DMS 273 (cell line): ENCODE data around the gene TEKT5.
A peak's percentile ranks its signal among the peaks of the same experiment; 100 is the strongest.

Experiments
- DNase-seq: peaks from one replicate; lab custom pipeline; 2025; ENCODE audit not compliant: unreplicated experiment; lab: John Stamatoyannopoulos, UW

The TEKT5 gene

GRCh38 chr16:10612649-10613179 is 82.0 kb downstream of the TEKT5 start:
- DNase-seq: peak; percentile 46

DNA sequence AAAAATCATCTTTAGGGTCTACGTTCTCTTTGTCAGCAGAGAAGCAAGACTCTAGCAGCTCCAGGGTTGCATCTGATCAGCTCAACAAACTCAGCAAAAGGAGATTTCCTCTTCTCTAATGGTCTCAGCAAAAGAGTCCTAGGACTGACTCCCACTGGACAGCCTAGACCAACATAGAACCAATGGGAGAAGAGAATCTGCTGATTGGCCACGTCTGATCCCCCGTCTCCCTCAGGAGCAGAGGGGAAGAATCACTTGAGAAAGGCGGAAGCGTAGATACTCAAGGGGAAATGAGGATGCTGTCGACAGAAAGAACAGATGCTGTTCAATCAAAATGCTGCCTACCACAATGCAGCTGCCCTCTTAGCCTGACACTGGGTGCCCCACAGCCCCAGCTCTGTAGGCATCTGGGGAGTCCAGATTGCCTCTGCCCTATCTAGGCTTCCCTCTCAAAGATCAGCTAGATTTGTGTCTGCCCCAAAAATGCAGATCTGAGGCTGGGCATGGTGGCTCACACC is 82.8 kb downstream of the TEKT5 start:
- peak; percentile 64 for DNase-seq

- DNase-seq: no peak
Observed at GRCh38 chr16:10610499-10611184, 84.1 kb downstream of the TEKT5 start.

GRCh38 chr16:10609402-10609774 is 85.3 kb downstream of the TEKT5 start:
- no peak for DNase-seq

DNA sequence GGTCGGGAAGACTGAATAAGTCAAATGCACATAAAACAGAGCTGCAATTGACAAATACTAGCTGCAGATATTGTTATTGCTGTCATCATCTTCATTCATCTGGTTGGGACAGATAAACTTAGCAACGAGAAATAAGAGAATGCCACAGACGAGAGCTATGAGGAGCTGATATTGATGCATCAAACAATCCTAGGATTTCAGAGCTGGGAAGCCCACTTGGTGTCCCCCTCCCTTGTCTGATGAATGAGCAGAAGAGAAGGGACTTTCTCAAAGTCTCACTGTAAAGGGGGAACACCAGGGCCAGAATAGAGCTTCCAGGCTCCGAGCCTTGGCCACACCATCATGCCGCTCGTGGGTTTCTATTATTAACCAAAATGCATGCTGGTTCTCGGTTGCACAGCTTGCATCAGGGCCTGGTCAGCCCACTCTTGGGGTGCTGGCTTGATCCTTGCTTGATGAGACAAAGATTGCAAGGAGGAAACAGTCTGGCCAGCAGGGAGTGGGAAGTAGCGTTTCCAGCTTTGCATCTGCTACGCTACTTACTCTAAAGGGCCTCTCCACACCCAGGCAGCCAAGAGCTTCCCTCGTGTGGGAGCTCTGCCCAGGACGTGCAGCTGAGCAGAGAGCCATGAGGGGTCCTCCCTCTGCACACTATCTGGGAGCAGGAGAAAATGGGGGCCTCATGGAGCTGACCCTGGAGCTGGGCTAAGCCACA is 85.9 kb downstream of the TEKT5 start:
- DNase-seq: no peak

DNA sequence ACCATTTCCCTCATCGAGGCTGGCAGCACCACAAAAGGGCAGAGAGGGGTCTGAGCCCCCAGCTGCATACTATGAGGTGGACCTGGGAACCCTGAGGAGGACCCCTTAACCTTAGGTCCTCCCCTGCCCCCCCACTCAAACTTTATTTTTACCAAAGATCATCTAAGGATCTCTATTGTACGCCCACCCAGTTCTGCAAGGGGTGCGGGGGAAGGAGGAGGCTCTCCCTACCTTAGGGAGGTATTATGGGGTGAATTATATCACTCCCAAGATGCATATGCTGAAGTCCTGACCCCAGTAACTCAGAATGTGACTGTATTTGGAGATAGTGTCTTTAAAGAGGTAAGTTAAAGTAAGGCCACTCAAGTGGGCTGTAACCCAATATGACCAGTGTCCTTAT is 87.6 kb downstream of the TEKT5 start:
- no peak for DNase-seq

DNA sequence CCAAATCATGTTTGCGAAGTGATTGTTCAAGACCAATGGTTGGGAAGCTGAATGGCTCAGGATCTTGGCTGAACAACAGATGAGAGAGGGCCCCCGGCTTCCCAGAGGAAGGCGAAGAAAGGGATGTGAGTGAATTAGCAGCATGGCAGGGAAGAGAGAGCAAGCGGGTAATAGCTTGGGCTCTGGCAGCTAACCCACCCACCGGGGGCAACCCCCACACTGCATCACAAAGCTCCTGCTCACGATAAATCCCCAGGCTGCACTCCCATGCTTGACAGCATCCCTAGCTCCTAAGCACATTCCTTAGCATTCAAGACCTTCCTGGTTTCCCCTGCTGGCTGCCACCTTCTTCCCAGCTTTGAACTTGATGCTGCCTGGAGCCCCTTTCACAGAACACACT is 88.1 kb downstream of the TEKT5 start:
- DNase-seq: no peak

- no peak for DNase-seq
Observed at GRCh38 chr16:10605636-10606035, 89.1 kb downstream of the TEKT5 start.

- DNase-seq: peak; percentile 50
Observed at GRCh38 chr16:10601444-10602408, 93.0 kb downstream of the TEKT5 start.

- DNase-seq: peak; percentile 57
Observed at GRCh38 chr16:10600782-10601443, 93.8 kb downstream of the TEKT5 start.

GRCh38 chr16:10599626-10600025 is 95.1 kb downstream of the TEKT5 start:
- no peak for DNase-seq

GRCh38 chr16:10598157-10598556 is 96.6 kb downstream of the TEKT5 start:
- DNase-seq: no peak

DNA sequence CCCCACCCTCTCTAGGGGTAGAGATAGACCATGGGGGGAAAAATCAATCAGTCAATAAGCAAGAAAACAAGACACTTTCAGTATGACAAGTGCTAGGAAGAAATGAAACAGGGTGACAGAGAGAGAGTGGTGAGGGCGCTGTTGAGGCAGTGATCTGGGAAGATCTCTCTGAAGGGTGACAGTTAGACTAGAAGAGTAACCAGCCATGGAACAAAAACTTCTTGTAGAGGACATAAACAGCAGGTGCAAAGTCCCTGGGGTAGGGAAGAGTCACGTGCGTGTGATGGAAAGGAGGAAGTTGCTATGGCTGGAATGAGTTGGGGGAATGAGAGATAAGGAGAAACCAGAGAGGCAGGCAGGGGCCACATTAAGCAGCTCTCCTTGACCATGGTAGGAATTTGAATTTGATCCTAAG is 97.5 kb downstream of the TEKT5 start:
- no peak for DNase-seq

DNA sequence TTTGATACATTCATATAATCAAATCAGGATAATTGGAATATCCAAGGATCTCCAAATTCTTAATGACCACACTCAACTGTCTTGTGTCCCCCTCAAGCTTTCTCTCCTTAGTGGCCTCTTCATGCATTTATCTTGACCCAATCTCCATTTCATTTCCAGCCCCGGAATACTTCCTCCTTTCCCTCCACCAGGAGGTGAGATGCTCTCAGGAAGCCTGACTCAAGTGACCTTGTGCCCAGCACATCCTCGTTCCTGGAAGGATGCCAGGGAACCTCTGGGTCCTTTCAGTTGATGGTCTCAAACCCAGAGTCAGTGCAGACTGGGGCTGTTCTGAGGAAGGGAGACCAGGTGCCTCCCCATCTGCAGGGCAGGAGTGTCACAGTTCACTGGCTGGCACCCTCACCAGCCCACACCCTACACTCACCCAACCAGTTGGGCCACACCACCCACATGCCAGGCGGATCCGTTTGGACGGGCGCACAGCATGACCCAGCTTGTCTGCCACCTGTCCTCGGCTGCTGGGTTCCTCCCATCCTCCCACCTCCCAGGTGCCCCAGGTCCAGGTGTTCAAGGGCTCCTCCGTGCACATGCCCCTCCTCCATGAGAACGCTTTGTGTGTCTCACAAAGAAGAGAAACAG is 100.3 kb downstream of the TEKT5 start:
- DNase-seq: peak; percentile 47

DNA sequence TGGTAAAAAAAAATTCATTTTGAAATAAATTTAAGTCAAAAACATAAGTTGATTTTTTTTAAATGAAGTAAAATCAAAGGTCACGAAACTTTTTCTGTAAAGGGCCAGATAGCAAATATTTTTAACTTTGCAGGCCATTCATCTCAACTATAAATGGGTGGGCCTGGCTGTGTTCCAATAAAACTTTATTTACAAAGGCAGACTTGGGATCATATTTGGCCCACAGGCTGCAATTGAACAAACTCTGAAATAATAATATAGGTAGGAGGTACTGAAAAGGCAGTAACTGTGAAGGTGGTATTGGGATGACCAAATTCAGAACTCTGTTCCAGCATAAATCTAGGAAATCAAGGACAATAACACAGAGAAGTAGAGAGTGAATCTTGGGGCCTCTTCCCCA is 102.1 kb downstream of the TEKT5 start:
- no peak for DNase-seq

DNA sequence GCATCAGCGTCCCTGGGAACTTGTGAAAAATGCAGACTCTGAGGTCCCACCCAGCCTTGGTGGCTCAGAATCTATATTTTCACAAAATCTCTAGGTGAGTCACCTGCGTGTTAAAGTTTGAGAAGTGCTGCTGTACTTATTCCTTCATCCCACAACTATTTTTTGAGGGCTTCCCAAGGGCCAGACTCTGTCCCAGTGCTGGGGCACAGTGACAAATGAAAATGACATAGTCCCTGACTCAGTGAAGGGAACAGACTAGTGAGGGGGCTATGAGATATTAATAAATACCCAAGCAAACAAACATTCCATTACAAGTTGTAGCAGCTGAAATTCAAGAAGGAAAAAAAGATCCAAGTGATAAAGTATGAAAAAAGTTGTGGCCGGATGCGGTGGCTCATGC is 104.4 kb downstream of the TEKT5 start:
- no peak for DNase-seq

DNA sequence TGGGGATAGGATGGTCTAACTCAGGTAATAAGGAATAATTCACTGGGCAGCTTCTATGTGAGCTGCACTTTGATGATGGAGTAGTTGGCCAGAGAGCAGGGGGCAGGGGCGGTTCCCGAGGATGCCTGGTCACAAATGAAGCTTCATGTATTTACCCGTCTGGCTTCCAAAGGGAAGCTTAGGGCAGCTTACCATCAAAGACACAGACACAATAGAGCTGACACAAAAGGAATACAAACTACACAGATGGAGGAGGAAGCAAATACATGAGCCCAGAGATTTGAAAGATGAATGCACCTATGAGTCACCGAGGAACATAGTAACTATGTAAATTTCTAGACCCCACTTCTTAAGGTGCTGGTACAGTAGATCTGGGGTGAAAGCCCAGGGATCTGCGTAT is 105.6 kb downstream of the TEKT5 start:
- DNase-seq: no peak

DNA sequence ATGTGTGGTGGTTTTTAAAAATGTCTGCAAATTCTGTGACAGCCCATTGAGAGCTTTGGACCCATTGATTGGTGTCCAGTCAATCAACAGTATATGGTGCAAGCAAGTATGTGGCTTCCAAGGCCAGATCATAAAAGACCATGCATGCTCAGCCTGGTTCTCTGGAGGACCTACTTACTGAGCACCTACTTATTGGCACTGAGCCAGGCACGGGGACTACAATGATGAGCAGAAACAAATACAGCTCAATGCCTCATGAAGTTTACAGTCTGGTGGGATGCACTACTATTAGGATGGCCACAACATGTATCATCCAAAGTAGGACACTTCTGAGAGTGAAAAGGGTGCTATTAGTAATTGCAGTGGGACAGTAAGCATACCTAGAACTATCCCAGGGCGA is 107.1 kb downstream of the TEKT5 start:
- no peak for DNase-seq

- DNase-seq: no peak
Observed at GRCh38 chr16:10584981-10585438, 109.7 kb downstream of the TEKT5 start.

- no peak for DNase-seq
Observed at GRCh38 chr16:10583269-10583668, 111.5 kb downstream of the TEKT5 start.
